GM04503 (cell line): Measurements from ENCODE around the gene PTTG1IP.
"Not testable (repeated sequence)": the region's sequence is repeated elsewhere in the genome, so short reads cannot be mapped to it uniquely, and the experiment has no call there.

Experiments used
- DNase-seq: peaks from one replicate; pipeline ENCODE4 v3.0.0-alpha.2; 2012; ENCODE audit warnings: low read depth

The PTTG1IP gene

DNA sequence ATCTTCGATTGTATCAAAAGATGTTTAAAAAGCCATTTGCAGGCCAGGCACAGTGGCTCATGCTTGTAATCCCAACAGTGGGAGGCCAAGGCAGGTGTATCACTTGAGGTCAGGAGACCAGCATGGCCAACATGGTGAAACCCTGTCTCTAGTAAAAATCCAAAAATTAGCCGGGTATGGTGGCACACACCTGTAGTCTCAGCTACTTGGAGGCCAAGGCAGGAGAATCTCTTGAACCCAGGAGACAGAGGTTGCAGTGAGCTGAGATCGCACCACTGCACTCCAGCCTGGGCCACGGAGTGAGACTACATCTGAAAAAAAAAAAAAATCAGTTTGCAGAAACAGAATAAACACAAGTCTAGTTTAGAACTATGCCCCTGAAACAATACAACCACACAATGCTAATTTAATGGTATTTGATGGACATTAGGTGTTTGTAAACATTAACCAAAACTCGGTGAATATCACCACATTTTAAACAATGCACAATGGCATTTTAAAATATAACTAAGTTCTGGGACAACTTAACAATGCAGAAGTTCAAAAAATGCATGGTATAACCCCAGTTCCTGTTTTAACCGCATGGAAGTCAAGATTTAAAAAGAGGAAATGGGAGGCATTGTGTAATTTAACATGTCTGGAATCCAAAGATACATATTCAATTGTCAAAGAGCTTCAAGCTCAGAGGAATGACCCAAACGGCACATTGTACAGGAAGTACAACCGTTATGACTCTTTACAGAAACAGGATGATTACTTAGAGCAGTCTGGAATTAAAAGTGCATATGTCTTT lies 7.1 kb upstream of the PTTG1IP start:
- DNase-seq: no peak

DNA sequence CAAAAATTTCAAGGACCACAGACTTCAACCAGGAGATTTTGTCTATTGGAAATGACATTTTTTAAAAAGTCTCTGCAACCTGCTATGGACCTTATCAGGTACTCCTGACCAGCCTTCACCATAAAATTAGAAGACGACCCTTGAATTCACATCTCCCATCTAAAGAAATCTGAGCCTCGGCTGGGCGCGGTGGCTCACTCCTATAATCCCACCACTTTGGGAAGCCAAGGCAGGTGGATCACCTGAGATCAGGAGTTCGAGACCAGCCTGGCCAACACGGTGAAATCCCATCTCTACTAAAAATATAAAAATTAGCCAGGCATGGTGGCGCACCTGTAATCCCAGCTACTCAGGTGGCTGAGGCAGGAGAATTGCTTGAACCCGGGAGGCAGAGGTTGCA lies 5.7 kb upstream of the PTTG1IP start:
- DNase-seq: not testable (repeated sequence)

DNA sequence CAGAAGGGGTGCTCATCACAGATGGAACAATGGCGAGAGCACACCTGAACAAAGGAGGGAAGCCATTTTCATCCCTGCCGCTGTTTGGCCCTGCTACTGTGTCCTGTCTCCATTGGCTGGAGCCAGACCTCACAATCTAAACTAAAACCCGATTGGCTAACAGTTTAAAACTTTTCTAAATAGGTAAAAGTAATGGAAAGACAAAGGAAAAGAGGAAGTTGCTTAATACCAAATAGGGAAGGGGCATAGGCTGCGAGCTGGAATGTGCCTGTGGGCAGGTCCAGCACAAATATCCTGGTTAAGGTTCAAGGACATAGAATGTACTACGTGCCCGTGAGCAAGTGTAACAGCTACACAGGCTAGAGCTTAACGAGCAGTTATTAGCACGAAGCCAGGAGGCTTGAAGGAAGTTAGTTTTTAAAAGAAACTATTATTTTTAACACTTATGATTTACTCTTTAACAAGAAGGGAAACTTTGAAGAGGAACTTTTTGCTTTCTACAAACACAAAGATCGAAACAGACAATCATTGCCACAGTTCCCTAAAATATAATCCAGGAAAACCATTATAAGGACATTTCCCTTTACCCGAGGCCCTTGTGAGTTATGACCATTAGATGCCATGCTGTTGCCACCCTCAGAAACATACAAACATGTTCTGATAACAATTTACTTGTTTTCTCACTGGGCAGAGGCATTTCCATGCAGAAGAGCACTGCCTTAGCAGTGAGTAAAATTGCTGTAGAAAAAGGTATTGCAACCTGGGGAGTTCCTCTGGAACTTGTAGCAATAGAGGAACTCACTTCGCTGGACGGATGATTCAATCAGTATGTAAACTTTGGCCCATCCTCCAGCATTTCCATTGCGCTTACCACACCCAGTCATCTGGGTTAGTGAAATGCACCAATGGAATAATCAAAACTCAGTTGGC lies 4.8 kb upstream of the PTTG1IP start:
- no peak for DNase-seq

DNA sequence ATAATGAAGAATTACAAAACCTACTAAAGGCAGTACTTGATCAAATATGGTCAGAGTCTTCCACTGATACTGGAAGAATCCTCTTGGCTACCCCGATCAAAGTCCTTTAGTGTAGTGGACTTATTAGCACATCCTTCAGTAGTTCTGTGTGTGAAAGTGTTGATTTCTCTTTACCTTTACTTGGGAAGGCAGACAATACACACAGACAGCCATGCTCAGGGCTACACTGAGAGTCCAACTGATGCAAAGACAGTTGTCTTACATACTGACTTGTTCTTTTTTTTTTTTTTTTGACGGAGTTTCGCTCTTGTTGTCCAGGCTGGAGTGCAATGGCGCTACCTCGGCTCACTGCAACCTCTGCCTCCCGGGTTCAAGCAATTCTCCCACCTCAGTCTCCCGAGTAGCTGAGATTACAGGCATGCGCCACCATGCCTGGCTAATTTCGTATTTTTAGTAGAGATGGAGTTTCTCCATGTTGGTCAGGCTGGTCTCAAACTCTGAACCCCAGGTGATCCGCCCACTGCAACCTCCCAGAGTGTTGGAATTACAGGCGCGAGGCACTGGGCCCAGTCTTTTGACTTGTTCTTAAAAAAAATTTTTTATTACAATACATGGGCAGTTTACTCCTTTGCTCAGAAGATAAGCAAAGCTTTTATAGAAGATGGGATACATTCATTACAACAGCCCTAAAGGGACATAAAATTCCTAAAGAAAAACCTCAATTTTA lies 3.5 kb upstream of the PTTG1IP start:
- DNase-seq: no peak

DNA sequence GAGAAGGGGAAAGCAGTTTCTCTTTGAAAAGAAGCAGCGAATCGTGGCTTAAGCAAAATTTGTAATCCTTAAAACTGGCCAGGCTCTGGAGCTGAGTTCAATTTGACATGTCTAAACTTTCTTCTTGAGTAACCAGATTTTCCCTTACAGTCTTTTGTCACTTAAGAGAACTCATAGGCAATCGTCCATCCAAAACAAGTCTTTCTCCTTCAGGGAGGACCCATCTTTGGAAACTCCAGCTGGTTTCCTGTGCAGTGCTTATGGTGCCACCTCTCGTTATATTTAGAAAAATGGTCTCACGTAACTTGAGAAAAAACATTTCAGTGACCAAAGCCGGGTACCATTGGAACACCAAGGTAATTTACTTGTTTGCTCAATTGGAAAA lies 1.8 kb upstream of the PTTG1IP start:
- no peak for DNase-seq

DNA sequence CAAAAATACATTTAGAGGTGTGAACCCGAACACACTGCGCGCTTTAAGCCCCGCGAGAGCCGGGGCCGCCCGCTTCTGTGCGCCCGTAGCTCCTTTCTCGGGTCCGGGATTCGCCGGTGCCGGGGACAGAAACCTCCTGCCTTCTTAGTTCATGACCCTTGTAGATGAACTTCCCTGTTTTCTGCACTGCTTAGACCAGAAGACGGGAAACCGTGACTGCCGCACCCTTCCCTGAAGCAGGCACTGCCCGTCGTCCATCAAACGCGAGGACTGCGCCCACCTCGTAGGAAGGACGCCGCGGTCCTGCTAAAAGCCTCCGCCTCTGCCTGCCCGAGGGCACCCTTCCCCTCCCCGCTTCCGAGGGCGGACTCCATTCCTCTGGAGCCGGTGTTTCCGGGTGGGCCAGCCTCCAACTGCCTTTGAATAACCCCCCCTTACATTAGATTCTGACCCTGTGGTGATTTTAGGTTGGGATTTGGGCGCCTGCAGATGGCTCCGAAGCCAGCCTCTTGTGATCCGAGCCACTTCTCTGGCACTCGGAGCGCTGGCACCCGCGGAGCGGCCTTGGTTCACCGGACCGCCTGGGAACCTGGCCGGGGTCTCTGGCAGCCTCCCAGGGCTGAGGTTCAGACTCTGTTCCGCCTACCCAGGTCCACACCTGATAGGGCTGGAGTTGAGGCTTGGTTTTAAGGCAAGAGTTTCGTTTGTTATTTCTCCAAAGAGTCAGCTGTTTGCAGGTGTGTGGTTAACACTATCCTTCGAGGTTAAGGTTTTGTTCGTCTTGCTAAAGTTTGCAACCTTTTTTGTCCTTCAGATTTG lies 1.2 kb upstream of the PTTG1IP start:
- DNase-seq: no peak

DNA sequence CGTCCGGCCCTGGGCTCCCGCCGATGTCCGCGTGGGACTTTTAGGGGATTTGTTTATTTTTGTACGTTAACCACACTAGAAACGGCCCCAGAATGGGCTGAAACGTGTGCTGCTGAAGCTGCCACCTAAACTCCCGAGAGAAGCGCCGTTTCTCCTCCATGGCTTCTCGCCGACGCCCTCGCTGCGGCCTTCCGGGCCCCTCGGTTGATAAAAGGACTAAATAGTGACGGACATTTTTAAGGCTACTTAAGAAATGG lies 678 bp upstream of the PTTG1IP start:
- no peak for DNase-seq

DNA sequence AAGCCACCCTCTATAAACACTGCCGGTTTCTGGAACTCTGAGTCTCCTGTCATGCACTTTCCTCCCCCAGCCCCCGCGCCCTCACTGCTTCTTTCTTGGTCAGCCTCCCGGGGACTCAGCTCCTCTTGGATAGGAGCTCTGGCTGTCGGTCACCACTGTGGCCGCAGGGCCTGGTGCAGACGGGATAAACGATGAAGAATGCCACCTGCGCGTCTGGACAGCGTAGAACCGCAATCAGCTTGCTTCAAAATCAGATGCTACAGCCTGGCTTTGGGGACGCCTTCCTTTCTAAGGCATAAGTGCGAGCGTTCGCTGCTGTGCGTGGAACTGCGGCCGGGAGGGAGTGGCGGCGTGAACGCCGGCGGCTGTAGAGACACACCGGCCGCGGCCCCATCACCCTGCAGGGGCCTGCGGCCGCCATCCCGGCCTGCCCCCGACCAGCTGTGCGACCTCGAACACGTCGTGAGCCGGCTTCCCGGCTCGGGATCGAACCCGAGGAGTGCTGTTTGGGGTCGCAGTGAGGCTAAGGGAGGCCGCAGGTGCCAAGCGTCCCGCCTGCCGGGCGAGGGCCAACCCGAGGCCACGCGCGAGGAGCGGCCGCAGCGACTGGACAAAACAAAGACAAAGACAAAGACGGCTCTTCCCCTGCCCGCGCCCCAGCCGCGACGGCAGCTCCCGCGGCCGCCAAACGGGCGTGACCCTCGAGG lies 688 bp downstream of the PTTG1IP start:
- DNase-seq: no peak

DNA sequence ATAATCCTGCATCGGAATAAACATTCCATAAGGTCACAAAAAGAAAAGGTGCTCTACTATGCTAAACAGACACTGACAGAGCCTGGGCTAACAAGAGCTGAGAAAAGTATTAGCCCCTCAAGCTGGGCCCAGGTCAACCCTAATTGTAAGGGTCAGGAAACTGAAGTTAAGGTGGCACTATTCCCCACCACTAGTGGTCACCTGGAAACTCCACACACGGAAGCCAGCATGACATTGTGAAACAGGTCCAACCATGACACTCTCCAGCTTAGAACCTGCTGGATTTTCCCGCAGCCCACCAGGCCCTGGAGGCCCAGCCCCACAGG lies 1.2 kb downstream of the PTTG1IP start:
- no peak for DNase-seq

DNA sequence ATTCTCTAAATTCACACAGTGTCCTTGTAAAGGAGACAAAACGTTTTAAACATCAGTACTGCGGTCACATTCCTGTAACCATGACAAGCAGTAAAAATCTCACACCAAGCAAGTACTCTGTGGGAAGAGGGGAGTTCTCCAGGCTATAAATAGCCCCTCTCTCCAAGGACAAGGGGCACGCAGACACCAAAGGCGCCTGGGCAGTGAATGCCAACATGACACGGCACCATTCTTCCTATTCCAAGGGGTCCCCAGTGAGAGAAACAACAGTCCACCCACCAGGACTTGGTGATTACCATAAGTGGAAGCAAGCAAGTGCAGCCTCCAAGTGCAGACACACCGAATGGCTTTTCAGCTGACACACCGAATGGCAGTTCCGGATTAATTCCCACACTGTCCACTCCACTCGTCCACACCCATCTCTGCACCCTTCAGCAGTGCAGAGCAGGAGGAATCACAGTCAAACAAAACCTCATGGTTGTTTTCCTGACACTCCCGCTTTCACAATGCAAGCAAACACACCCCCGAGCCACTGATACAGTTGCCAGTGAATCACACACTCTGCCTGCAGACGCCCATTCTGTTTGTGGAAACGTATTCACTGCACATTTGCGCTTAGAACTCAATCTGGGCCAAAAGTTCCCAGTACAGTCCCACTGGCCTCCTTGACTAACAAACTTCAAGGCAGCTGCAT lies 1.8 kb downstream of the PTTG1IP start:
- peak; percentile 58 for DNase-seq

DNA sequence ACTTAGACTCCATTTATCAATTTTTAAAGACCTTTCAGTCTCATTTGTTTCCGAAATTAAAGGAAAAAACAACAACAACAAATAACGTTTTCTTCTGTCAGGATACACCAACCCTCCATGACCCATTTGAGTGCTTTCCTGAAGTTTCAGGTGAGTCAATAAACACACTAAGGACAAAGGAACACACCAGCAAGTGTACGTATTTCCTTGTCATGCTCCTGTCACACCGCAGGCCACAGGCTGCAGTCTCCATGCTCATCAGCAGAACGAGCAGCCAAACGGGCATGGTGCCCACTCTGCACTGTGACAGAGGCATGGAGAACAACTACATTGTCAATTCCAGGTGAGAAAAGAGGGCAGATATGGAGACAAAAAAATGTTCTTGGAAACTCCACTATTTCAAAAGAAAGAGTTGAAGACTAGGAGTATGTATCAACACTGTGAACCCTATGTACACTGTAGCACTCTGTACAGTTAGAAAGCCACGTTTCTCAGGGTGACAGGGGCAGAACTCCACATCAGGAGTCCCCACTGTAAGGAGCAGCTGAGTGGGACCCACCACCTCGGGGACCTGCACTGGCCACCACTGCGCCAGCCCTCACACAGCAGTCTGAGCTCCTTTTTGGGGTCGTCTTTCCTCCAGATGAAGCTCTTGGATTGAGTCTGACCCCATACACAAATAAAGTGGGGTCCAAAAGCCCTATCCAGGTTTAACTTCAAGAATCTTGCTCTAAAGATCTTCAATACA lies 2.6 kb downstream of the PTTG1IP start:
- DNase-seq: no peak

DNA sequence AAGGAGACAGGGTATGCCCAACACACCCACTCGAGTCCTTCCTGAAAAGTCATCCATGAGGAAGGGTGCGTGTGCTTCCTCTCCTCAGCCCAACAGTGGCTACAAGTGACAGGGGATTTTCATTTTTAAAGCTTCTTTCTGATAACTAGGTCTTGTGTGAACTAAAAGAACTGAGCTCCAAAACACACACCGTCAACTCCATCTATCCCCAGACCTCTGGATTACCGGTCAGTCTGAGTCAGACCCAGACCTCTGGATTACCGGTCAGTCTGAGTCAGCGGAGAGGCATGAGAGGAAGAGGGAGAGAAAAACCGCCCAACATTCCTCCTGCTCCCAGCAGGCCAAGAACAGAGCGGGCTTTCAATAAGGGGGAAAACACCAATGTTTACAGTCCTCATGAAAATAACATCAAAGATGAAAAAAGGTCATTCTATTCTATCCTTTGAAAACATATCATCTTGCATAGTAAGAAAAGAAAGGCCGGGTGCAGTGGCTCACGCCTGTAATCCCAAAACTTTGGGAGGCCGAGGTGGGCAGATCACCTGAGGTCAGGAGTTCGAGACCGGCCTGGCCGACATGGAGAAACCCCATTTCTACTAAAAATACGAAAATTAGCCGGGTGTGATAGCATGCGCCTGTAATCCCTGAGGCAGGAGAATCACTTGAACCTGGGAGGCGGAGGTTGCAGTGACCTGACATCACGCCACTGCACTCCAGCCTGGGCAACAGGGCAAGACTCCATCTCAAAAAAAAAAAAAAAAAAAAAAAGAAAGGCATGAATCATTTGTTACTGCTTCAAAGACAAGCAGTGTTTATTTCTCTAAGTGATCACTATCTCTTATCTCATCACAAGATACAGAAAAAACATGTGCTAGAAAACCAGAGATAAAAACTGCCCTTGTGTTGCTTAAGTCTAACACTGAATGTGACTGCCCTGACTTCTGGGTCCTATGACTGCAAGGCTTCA lies 3.4 kb downstream of the PTTG1IP start:
- DNase-seq: peak; percentile 80

DNA sequence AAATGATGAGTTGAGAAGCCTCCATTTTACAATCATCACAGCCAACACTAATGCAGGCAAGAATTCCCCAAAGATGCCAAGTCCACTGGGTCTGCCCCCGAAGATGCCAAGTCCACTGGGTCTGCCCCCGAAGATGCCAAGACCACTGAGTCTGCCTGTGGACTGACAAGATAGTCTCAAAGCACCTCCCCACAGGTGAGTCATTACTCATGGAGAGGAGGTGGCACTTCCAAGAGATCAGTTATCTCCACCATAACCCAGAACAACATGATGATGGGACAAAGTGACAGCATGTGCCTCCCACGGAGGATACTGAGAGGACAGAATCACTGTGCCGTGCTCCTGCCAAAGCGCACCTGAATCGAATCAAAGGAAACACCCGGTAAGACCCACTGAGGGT lies 4.8 kb downstream of the PTTG1IP start:
- DNase-seq: no peak

DNA sequence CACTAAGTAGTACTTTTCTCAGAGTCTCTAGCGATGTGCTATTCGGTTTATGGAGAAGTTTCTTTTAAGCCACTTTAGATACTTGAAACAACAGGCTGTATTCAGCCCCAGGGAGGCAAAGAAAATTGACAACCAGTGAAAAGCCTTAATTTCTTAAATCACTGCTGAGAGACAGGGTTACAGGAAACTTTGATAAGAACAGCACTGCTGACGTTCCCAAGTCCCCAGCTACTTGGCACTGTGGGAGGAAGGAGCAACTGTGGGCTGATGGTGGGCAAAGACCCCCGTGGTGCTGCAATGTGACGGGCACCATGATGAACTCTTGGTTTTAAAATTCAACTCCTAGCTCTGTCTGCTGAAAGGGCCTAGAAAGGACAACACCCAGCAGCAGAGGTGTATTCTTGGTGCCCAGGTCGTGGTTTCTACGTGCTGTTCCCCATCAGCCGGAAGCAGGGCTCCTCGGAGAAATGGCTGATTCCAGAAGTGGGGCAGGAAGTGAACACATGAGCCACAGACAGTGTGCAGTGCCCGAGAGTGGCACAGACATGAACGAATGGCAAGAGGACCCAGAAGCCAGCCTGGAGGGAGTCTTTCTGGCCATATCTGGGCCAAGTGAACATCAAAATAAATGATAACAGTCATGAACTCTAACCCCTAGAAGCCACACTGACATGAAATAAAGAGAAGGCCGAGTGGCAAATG lies 5.3 kb downstream of the PTTG1IP start:
- DNase-seq: no peak

DNA sequence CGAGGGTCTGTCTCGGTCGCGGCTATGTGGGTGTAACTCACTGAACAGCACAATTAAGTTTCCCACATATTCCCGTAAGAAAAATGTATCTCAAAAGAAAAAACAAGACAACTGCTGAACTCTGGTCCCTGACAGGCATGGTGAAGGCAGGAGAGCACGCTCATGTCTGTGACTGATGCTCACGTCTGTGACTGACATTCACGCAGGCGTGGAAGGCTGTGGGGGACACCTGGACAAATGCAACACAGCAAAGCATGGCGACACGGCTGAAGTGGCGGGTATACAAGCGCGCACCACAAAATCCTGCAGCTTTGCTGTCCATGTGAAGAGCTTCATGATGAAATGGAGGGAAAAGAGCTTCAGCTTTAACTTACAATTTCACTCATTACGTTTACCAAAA lies 6.0 kb downstream of the PTTG1IP start:
- no peak for DNase-seq

DNA sequence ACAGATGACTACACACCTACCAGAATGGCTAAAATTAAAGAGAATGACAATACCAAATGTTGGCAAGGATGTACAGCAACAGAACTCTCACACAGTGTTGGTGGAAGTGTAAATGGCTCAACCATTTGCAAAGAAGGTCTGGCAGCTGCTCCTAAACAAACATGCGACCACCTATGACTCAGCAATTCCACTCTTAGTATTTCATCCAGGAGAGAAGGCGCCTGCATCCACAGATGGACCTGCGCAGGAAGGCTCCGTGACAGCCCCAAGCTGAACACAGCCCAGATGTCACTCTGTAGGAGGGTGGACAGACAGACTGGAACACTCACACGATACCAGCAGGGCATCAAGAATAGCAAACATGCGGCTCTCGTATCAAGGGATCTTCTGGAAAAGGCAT lies 6.7 kb downstream of the PTTG1IP start:
- DNase-seq: no peak

DNA sequence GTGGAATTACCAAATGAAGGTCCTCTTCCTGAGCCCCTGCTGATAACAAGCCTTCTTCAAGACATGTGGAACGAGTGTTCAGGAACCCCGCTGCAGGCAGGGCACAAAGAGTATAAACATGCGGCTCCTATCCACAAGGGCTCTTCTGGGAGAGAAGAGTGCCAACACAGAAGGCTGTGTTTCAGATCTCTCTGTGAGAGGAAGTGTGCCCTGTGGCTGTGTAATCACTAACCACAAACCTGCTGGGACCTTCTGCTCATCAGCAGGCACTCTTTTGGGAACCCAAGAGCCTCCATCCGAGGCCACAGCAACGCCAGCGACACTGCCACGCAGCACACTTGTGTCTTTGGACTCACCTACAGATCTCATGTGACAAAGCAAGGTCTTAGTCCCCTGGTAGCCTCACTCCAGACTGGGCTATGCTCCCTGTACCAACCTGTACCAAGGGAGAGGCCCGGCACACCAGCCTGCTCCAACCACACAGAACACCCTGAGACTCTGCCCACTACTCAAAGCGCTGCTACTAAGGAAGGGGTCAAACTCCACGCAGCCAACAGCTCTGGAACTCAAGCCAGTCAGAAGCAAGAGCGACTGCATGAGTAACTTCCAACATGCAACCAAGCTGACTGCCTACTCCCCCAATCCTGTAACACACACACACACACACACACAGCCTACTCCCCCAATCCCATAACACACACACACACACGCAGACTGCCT lies 7.8 kb downstream of the PTTG1IP start:
- DNase-seq: no peak
